Measurements from ENCODE around the gene MME. TPM values are rescaled to one million over a fixed set of nuclear protein-coding genes. Genes with fewer than 3 reads are reported as not detected.

Gene MME
- total RNA-seq, 2 donors from 2014 or later = 30.2 to 31.9 TPM

DNA sequence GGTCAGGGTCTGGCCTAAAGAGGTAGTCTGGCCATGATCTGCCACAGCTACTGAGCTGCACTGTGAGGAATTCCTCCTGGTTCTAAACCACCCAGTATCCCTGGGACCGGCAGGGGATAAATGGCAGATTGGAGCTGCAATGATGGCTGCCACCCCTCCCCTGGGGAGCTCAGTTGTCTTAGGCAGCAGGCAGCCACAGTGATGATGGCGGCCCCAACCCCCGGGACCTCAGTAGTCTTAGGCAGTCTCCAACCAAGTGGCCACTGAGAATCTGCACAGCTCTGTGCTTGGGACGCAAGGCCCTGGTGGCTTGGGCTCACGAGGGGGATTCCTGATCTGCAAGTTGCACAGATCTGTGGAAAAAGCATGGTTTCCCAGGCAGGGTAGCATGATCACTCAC, 145.3 kb downstream of the MME start:
- Mint-ChIP-seq H3K36me3 (ENCODE audit: low read depth) (peaks cover 6% of the 10 kb centered on the region), H3K4me3 (no peak overlapping the region), H3K27me3 (ENCODE audit: insufficient read depth) (no peaks in the 10 kb centered on the region), H3K4me1 (no peaks in the 10 kb centered on the region), H3K27ac (no peak overlapping the region), H3K9me3 (peaks cover 10% of the 10 kb centered on the region)
- Histone ChIP-seq H3K36me3 (ENCODE audit: control insufficient read depth, insufficient read depth, low read length) (no peaks in the 10 kb centered on the region), H3K9me3 (ENCODE audit: control insufficient read depth, low read length) (peaks cover 8% of the 10 kb centered on the region), H3K4me1 (ENCODE audit: control insufficient read depth, insufficient read depth, low read length) (no peaks in the 10 kb centered on the region), H3K27me3 (ENCODE audit: control insufficient read depth, insufficient read depth, low read length, poor library complexity, severe bottlenecking) (no peaks in the 10 kb centered on the region), H3K4me3 (ENCODE audit: low read length) (no peak overlapping the region), H3K27ac (ENCODE audit: low read depth, low read length) (no peak overlapping the region), H3K9ac (ENCODE audit: extremely low read depth, low read length, poor library complexity, severe bottlenecking) (no peak overlapping the region)
- TF ChIP-seq CTCF (conservative IDR thresholded peaks at IDR 0.05) = no peak
- DNase-seq = no peak
- WGBS, 2 experiments (ENCODE audit: insufficient coverage in 1 of 2, insufficient read length in 1 of 2) = 96% methylated on average over 4 to 5 of the region's 5 CpGs

DNA sequence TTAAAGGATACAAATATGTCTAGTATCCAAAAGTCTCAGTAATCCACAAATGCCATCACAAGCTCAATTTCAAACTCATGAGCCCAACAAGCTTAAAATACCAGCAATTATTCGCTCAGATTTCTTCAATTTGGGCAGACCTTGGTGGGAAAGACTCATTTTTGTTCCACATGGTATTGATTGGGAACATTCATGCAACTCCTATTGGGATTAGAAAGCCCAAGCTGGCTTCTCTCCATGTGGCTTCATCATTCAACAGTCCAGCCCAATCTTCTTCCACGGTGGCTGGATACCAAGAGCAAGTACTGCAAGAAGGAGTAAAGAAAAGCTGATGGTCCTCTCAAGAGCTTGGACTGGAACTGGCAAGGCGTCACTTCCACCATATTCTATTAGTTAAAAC, 147.0 kb downstream of the MME start:
- no peaks in the 10 kb centered on the region for H3K4me1 ChIP-seq (ENCODE audit: control insufficient read depth, insufficient read depth, low read length)
- H3K9ac ChIP-seq (ENCODE audit: extremely low read depth, low read length, poor library complexity, severe bottlenecking) = no peak overlapping the region
- no peak for DNase-seq
- H3K9me3 Mint-ChIP-seq = no peaks in the 10 kb centered on the region
- H3K27me3 Mint-ChIP-seq (ENCODE audit: insufficient read depth) = no peaks in the 10 kb centered on the region
- H3K4me1 Mint-ChIP-seq = no peaks in the 10 kb centered on the region
- no peaks in the 10 kb centered on the region for H3K36me3 Mint-ChIP-seq (ENCODE audit: low read depth)
- H3K27me3 ChIP-seq (ENCODE audit: control insufficient read depth, insufficient read depth, low read length, poor library complexity, severe bottlenecking) = no peaks in the 10 kb centered on the region
- no peak overlapping the region for H3K27ac Mint-ChIP-seq
- H3K4me3 Mint-ChIP-seq = no peak overlapping the region
- H3K27ac ChIP-seq (ENCODE audit: low read depth, low read length) = no peak overlapping the region
- H3K9me3 ChIP-seq (ENCODE audit: control insufficient read depth, low read length) = no peaks in the 10 kb centered on the region
- no peak for TF ChIP-seq CTCF (conservative IDR thresholded peaks at IDR 0.05)
- H3K4me3 ChIP-seq (ENCODE audit: low read length) = no peak overlapping the region
- WGBS, 2 experiments (ENCODE audit: insufficient coverage in 1 of 2, insufficient read length in 1 of 2) = 87 to 88% methylated on average over 1 to 3 of the region's 3 CpGs
- no peaks in the 10 kb centered on the region for H3K36me3 ChIP-seq (ENCODE audit: control insufficient read depth, insufficient read depth, low read length)

DNA sequence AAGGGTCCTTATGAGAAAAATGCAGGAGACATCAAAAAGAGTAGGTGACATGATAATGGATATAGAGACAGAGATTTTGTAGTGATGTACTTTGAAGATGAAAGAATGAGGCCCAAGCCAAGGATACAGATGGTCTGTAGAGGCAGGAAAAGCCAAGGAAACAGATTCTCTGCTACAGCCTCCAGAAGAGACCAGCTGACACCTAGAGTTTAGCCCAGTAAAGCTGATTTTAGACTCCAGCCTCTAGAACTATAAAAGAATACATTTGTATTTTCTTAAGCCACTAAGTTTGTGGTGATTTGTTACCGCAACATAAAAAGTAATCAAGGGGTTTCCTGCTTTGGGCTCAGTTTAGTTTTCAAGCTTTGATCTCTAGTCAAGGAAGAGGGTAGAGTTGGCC, 148.6 kb downstream of the MME start:
- H3K9me3 ChIP-seq (ENCODE audit: control insufficient read depth, low read length) = no peaks in the 10 kb centered on the region
- Mint-ChIP-seq H3K9me3 (no peaks in the 10 kb centered on the region), H3K36me3 (ENCODE audit: low read depth) (no peaks in the 10 kb centered on the region), H3K4me1 (no peaks in the 10 kb centered on the region), H3K4me3 (no peak overlapping the region), H3K27me3 (ENCODE audit: insufficient read depth) (no peaks in the 10 kb centered on the region), H3K27ac (no peak overlapping the region)
- H3K36me3 ChIP-seq (ENCODE audit: control insufficient read depth, insufficient read depth, low read length) = no peaks in the 10 kb centered on the region
- no peak overlapping the region for H3K9ac ChIP-seq (ENCODE audit: extremely low read depth, low read length, poor library complexity, severe bottlenecking)
- no peak overlapping the region for H3K4me3 ChIP-seq (ENCODE audit: low read length)
- 85% methylated on average over 1 of the region's 1 CpG; no CpG with 5 or more reads in 1 of the 2 experiments for WGBS, 2 experiments (ENCODE audit: insufficient coverage in 1 of 2, insufficient read length in 1 of 2)
- no peak for DNase-seq
- no peaks in the 10 kb centered on the region for H3K4me1 ChIP-seq (ENCODE audit: control insufficient read depth, insufficient read depth, low read length)
- no peaks in the 10 kb centered on the region for H3K27me3 ChIP-seq (ENCODE audit: control insufficient read depth, insufficient read depth, low read length, poor library complexity, severe bottlenecking)
- H3K27ac ChIP-seq (ENCODE audit: low read depth, low read length) = no peak overlapping the region
- TF ChIP-seq CTCF (conservative IDR thresholded peaks at IDR 0.05) = no peak
